GM23248 (cell line): ENCODE data around the gene NCBP3.

Experiments
- EZH2 ChIP-seq: fragments of 200-600 bp; sonication (generic); IDR thresholded peaks from 2 replicates; pipeline ENCODE4 v1.6.1; 2018; ENCODE audit warnings: antibody characterized with exemption, mild to moderate bottlenecking; ENCODE audit not compliant: insufficient read depth, poor library complexity, severe bottlenecking
- EZH2phosphoT487 ChIP-seq: fragments of 200-600 bp; sonication (generic); IDR thresholded peaks from 2 replicates; pipeline ENCODE4 v1.6.1; 2018; ENCODE audit warnings: antibody characterized with exemption, moderate library complexity, mild to moderate bottlenecking, low read depth; ENCODE audit not compliant: insufficient read depth

GRCh38 chr17:3877220-3877619 lies 31.2 kb upstream of the NCBP3 start:
- TF ChIP-seq EZH2 (no peak), EZH2phosphoT487 (no peak)
